Activated CD4-positive, alpha-beta T cell treated with anti-CD3 and anti-CD28 coated beads, Interleukin-2, amount 10 ng/mL, durations not matched to agents 7 days and 5 days (primary cell): ENCODE measurements around the gene ITSN1. TPM values are rescaled to one million over a fixed set of nuclear protein-coding genes. Genes with fewer than 3 reads are reported as not detected.

Experiments used
- CTCF ChIA-PET: fragments of 350-600 bp; sonication (Branson Sonifier 250); formaldehyde crosslinking; loops from one replicate; lab custom pipeline; 2021; ENCODE audit warnings: antibody characterized with exemption; lab: Charles Lee
- POLR2A ChIA-PET: fragments of 350-600 bp; sonication (Branson Sonifier 250); formaldehyde crosslinking; loops from one replicate; lab custom pipeline; 2021; ENCODE audit warnings: antibody characterized with exemption; lab: Charles Lee
- DNase-seq: peaks from one replicate; pipeline ENCODE4 v3.0.0-alpha.2; 2020
- H3K27ac Mint-ChIP-seq: one replicate; pipeline ENCODE4 v1.8.0; 2021; ENCODE audit warnings: mild to moderate bottlenecking, moderate library complexity, mixed read lengths
- H3K27me3 Mint-ChIP-seq: one replicate; pipeline ENCODE4 v1.8.0; 2021; ENCODE audit warnings: mixed read lengths
- H3K36me3 Mint-ChIP-seq: one replicate; pipeline ENCODE4 v1.8.0; 2021; ENCODE audit warnings: low read depth, mixed read lengths
- H3K4me1 Mint-ChIP-seq: one replicate; pipeline ENCODE4 v1.8.0; 2021; ENCODE audit warnings: mixed read lengths
- H3K4me3 Mint-ChIP-seq: one replicate; pipeline ENCODE4 v1.8.0; 2021; ENCODE audit warnings: mild to moderate bottlenecking, moderate library complexity, mixed read lengths
- H3K9me3 Mint-ChIP-seq: one replicate; pipeline ENCODE4 v1.8.0; 2021; ENCODE audit warnings: mixed read lengths
- total RNA-seq, 2 experiments: library from RNA; stranded (reverse); gene quantifications; one replicate each; pipeline ENCODE4 v1.2.3, GENCODE V29; 2021

Gene ITSN1
- total RNA-seq, 2 experiments from 2014 or later = 3.0 to 3.3 TPM

GRCh38 chr21:33729641-33730040, 87.3 kb downstream of the ITSN1 start:
- Mint-ChIP-seq H3K9me3 (no peaks in the 10 kb centered on the region), H3K27me3 (no peaks in the 10 kb centered on the region), H3K27ac (no peak overlapping the region), H3K36me3 (no peaks in the 10 kb centered on the region), H3K4me1 (no peaks in the 10 kb centered on the region), H3K4me3 (no peak overlapping the region)
- no peak for DNase-seq
- CTCF ChIA-PET = interaction anchor here (1.2 kb wide), 1 partner anchor 13 kb away, joined by 3 read pairs; no protein-coding TSS in a partner anchor
- POLR2A ChIA-PET = no interaction called here

- H3K9me3 Mint-ChIP-seq = no peaks in the 10 kb centered on the region
- no peaks in the 10 kb centered on the region for H3K36me3 Mint-ChIP-seq
- H3K27me3 Mint-ChIP-seq = no peaks in the 10 kb centered on the region
- H3K4me3 Mint-ChIP-seq = no peak overlapping the region
- no peaks in the 10 kb centered on the region for H3K4me1 Mint-ChIP-seq
- ChIA-PET POLR2A (no interaction called here), CTCF (no interaction called here)
- H3K27ac Mint-ChIP-seq = no peak overlapping the region
- no peak for DNase-seq
These were observed 89.1 kb downstream of the ITSN1 start for GRCh38 chr21:33731447-33731846.

- H3K27ac Mint-ChIP-seq = no peak overlapping the region
- H3K4me3 Mint-ChIP-seq = no peak overlapping the region
- no peaks in the 10 kb centered on the region for H3K9me3 Mint-ChIP-seq
- ChIA-PET CTCF (no interaction called here), POLR2A (no interaction called here)
- H3K27me3 Mint-ChIP-seq = no peaks in the 10 kb centered on the region
- no peaks in the 10 kb centered on the region for H3K4me1 Mint-ChIP-seq
- no peaks in the 10 kb centered on the region for H3K36me3 Mint-ChIP-seq
- DNase-seq = no peak
These were observed 89.7 kb downstream of the ITSN1 start for GRCh38 chr21:33732038-33732437.

- no peaks in the 10 kb centered on the region for H3K9me3 Mint-ChIP-seq
- CTCF ChIA-PET = no interaction called here
- no peak for DNase-seq
- no peaks in the 10 kb centered on the region for H3K36me3 Mint-ChIP-seq
- H3K4me1 Mint-ChIP-seq = no peaks in the 10 kb centered on the region
- no peak overlapping the region for H3K27ac Mint-ChIP-seq
- POLR2A ChIA-PET = no interaction called here
- H3K4me3 Mint-ChIP-seq = no peak overlapping the region
- H3K27me3 Mint-ChIP-seq = no peaks in the 10 kb centered on the region
These were observed 91.3 kb downstream of the ITSN1 start for GRCh38 chr21:33733601-33734000.

- Mint-ChIP-seq H3K27ac (no peak overlapping the region), H3K36me3 (no peaks in the 10 kb centered on the region), H3K9me3 (no peaks in the 10 kb centered on the region), H3K4me1 (no peaks in the 10 kb centered on the region), H3K4me3 (no peak overlapping the region), H3K27me3 (no peaks in the 10 kb centered on the region)
- no peak for DNase-seq
- ChIA-PET CTCF (interaction anchor here (1.1 kb wide), 1 partner anchor 9 kb away, joined by 4 read pairs; no protein-coding TSS in a partner anchor), POLR2A (interaction anchor here (0.5 kb wide), 1 partner anchor 46 kb away, joined by 3 read pairs; no protein-coding TSS in a partner anchor)
These were observed 92.0 kb downstream of the ITSN1 start for GRCh38 chr21:33734291-33734690.

- Mint-ChIP-seq H3K36me3 (no peaks in the 10 kb centered on the region), H3K4me3 (no peak overlapping the region), H3K4me1 (no peaks in the 10 kb centered on the region), H3K27me3 (no peaks in the 10 kb centered on the region), H3K27ac (no peak overlapping the region), H3K9me3 (no peaks in the 10 kb centered on the region)
- ChIA-PET CTCF (interaction anchor here (1.1 kb wide), 1 partner anchor 9 kb away, joined by 4 read pairs; no protein-coding TSS in a partner anchor), POLR2A (interaction anchor here (0.5 kb wide), 1 partner anchor 46 kb away, joined by 3 read pairs; no protein-coding TSS in a partner anchor)
- DNase-seq = no peak
These were observed 92.5 kb downstream of the ITSN1 start for GRCh38 chr21:33734818-33735217.

- Mint-ChIP-seq H3K27me3 (no peaks in the 10 kb centered on the region), H3K36me3 (no peaks in the 10 kb centered on the region), H3K27ac (no peak overlapping the region), H3K4me1 (no peaks in the 10 kb centered on the region), H3K9me3 (no peaks in the 10 kb centered on the region), H3K4me3 (no peak overlapping the region)
- POLR2A ChIA-PET = no interaction called here
- CTCF ChIA-PET = no interaction called here
- DNase-seq = no peak
These were observed 94.3 kb downstream of the ITSN1 start for GRCh38 chr21:33736569-33736968.

- no peaks in the 10 kb centered on the region for H3K4me1 Mint-ChIP-seq
- CTCF ChIA-PET = no interaction called here
- H3K27me3 Mint-ChIP-seq = no peaks in the 10 kb centered on the region
- POLR2A ChIA-PET = no interaction called here
- H3K27ac Mint-ChIP-seq = no peak overlapping the region
- DNase-seq = no peak
- H3K36me3 Mint-ChIP-seq = no peaks in the 10 kb centered on the region
- no peaks in the 10 kb centered on the region for H3K9me3 Mint-ChIP-seq
- no peak overlapping the region for H3K4me3 Mint-ChIP-seq
These were observed 97.4 kb downstream of the ITSN1 start for GRCh38 chr21:33739701-33740100.

- ChIA-PET CTCF (no interaction called here), POLR2A (no interaction called here)
- H3K27ac Mint-ChIP-seq = no peak overlapping the region
- DNase-seq = no peak
- H3K4me1 Mint-ChIP-seq = no peaks in the 10 kb centered on the region
- no peak overlapping the region for H3K4me3 Mint-ChIP-seq
- H3K9me3 Mint-ChIP-seq = peaks cover 17% of the 10 kb centered on the region
- no peaks in the 10 kb centered on the region for H3K36me3 Mint-ChIP-seq
- no peaks in the 10 kb centered on the region for H3K27me3 Mint-ChIP-seq
These were observed 105.1 kb downstream of the ITSN1 start for GRCh38 chr21:33747420-33747819.

- ChIA-PET CTCF (no interaction called here), POLR2A (no interaction called here)
- no peak for DNase-seq
- H3K36me3 Mint-ChIP-seq = no peaks in the 10 kb centered on the region
- H3K9me3 Mint-ChIP-seq = peaks cover 17% of the 10 kb centered on the region
- H3K4me3 Mint-ChIP-seq = no peak overlapping the region
- H3K27ac Mint-ChIP-seq = no peak overlapping the region
- H3K27me3 Mint-ChIP-seq = no peaks in the 10 kb centered on the region
- H3K4me1 Mint-ChIP-seq = no peaks in the 10 kb centered on the region
These were observed 106.6 kb downstream of the ITSN1 start for GRCh38 chr21:33748903-33749302.

GRCh38 chr21:33750017-33750416, 107.7 kb downstream of the ITSN1 start:
- Mint-ChIP-seq H3K4me1 (no peaks in the 10 kb centered on the region), H3K4me3 (no peak overlapping the region), H3K36me3 (no peaks in the 10 kb centered on the region), H3K27ac (no peak overlapping the region), H3K27me3 (no peaks in the 10 kb centered on the region), H3K9me3 (peaks cover 17% of the 10 kb centered on the region)
- no peak for DNase-seq
- ChIA-PET POLR2A (no interaction called here), CTCF (no interaction called here)

GRCh38 chr21:33751120-33751519, 108.8 kb downstream of the ITSN1 start:
- no peak overlapping the region for H3K4me3 Mint-ChIP-seq
- no peak for DNase-seq
- H3K9me3 Mint-ChIP-seq = peaks cover 14% of the 10 kb centered on the region
- H3K36me3 Mint-ChIP-seq = no peaks in the 10 kb centered on the region
- H3K27me3 Mint-ChIP-seq = no peaks in the 10 kb centered on the region
- no peak overlapping the region for H3K27ac Mint-ChIP-seq
- ChIA-PET POLR2A (no interaction called here), CTCF (interaction anchor here (0.5 kb wide), 1 partner anchor 1910 kb away, joined by 4 read pairs; no protein-coding TSS in a partner anchor)
- H3K4me1 Mint-ChIP-seq = no peaks in the 10 kb centered on the region

GRCh38 chr21:33751533-33751932, 109.2 kb downstream of the ITSN1 start:
- CTCF ChIA-PET = no interaction called here
- Mint-ChIP-seq H3K4me3 (no peak overlapping the region), H3K27ac (no peak overlapping the region), H3K9me3 (peaks cover 12% of the 10 kb centered on the region), H3K4me1 (no peaks in the 10 kb centered on the region), H3K36me3 (no peaks in the 10 kb centered on the region), H3K27me3 (no peaks in the 10 kb centered on the region)
- no peak for DNase-seq
- POLR2A ChIA-PET = no interaction called here

GRCh38 chr21:33752260-33752659, 110.0 kb downstream of the ITSN1 start:
- Mint-ChIP-seq H3K9me3 (peaks cover 5% of the 10 kb centered on the region), H3K27ac (no peak overlapping the region), H3K4me3 (no peak overlapping the region), H3K36me3 (no peaks in the 10 kb centered on the region), H3K4me1 (no peaks in the 10 kb centered on the region), H3K27me3 (no peaks in the 10 kb centered on the region)
- no peak for DNase-seq
- ChIA-PET CTCF (interaction anchor here (0.9 to 1.2 kb wide), 2 partner anchors 9 to 147 kb away, joined by 3 to 6 read pairs; no protein-coding TSS in a partner anchor), POLR2A (no interaction called here)
